ENCODE measurements around the gene CDC42BPA.

The CDC42BPA gene

GRCh38 chr1:227155004-227155403 lies 163.3 kb downstream of the CDC42BPA start:
- Histone ChIP-seq H3K27me3 (ENCODE audit: insufficient read depth, low read length, poor library complexity) (peaks cover 10% of the 10 kb centered on the region), H3K79me2 (ENCODE audit: insufficient read depth, low read length) (no peaks in the 10 kb centered on the region), H2AFZ (ENCODE audit: low read depth, low read length) (no peak overlapping the region), H3K9ac (ENCODE audit: low read depth, low read length) (no peak overlapping the region), H3K4me2 (ENCODE audit: insufficient read depth, low read length) (no peak overlapping the region), H3K27ac (ENCODE audit: low read length) (no peak overlapping the region), H3K9me3 (ENCODE audit: insufficient read depth, low read length, severe bottlenecking) (no peaks in the 10 kb centered on the region), H4K20me1 (ENCODE audit: insufficient read depth, low read length) (no peaks in the 10 kb centered on the region), H3K4me3 (ENCODE audit: low read depth in 1 of 2, low read length in 2 of 2) (no peak overlapping the region), H3K36me3 (ENCODE audit: insufficient read depth, low read length) (no peaks in the 10 kb centered on the region), H3K4me1 (ENCODE audit: insufficient read depth, low read length) (no peaks in the 10 kb centered on the region)
- no peak for DNase-seq
- TF ChIP-seq CTCF (IDR thresholded peaks at IDR 0.05; ENCODE audit: borderline replicate concordance, extremely low read depth, low read length, poor library complexity, severe bottlenecking), result no peak
- no peak for TF ChIP-seq EZH2 (IDR thresholded peaks at IDR 0.05; ENCODE audit: borderline replicate concordance, low read depth, low read length, severe bottlenecking)
- ATAC-seq (ENCODE audit: insufficient read depth, low read depth), result no peak

- H3K27me3 ChIP-seq (ENCODE audit: insufficient read depth, low read length, poor library complexity), result peaks cover 10% of the 10 kb centered on the region
- H3K4me1 ChIP-seq (ENCODE audit: insufficient read depth, low read length), result no peaks in the 10 kb centered on the region
- DNase-seq (no peak), ATAC-seq (ENCODE audit: insufficient read depth, low read depth) (no peak)
- no peaks in the 10 kb centered on the region for H3K36me3 ChIP-seq (ENCODE audit: insufficient read depth, low read length)
- no peak for TF ChIP-seq CTCF (IDR thresholded peaks at IDR 0.05; ENCODE audit: borderline replicate concordance, extremely low read depth, low read length, poor library complexity, severe bottlenecking)
- TF ChIP-seq EZH2 (IDR thresholded peaks at IDR 0.05; ENCODE audit: borderline replicate concordance, low read depth, low read length, severe bottlenecking), result no peak
- H3K9me3 ChIP-seq (ENCODE audit: insufficient read depth, low read length, severe bottlenecking), result no peaks in the 10 kb centered on the region
- no peaks in the 10 kb centered on the region for H3K79me2 ChIP-seq (ENCODE audit: insufficient read depth, low read length)
- H3K4me3 ChIP-seq (ENCODE audit: low read depth in 1 of 2, low read length in 2 of 2), result no peak overlapping the region
- no peak overlapping the region for H3K4me2 ChIP-seq (ENCODE audit: insufficient read depth, low read length)
- no peaks in the 10 kb centered on the region for H4K20me1 ChIP-seq (ENCODE audit: insufficient read depth, low read length)
- H3K27ac ChIP-seq (ENCODE audit: low read length), result no peak overlapping the region
- no peak overlapping the region for H3K9ac ChIP-seq (ENCODE audit: low read depth, low read length)
- no peak overlapping the region for H2AFZ ChIP-seq (ENCODE audit: low read depth, low read length)
These were observed 165.8 kb downstream of the CDC42BPA start for GRCh38 chr1:227152525-227152924.

GRCh38 chr1:227140376-227140775 lies 177.9 kb downstream of the CDC42BPA start:
- Histone ChIP-seq H4K20me1 (ENCODE audit: insufficient read depth, low read length) (no peaks in the 10 kb centered on the region), H3K4me1 (ENCODE audit: insufficient read depth, low read length) (no peaks in the 10 kb centered on the region), H3K4me3 (ENCODE audit: low read depth in 1 of 2, low read length in 2 of 2) (no peak overlapping the region), H3K79me2 (ENCODE audit: insufficient read depth, low read length) (no peaks in the 10 kb centered on the region), H2AFZ (ENCODE audit: low read depth, low read length) (no peak overlapping the region), H3K27me3 (ENCODE audit: insufficient read depth, low read length, poor library complexity) (peaks cover 8% of the 10 kb centered on the region), H3K36me3 (ENCODE audit: insufficient read depth, low read length) (no peaks in the 10 kb centered on the region), H3K4me2 (ENCODE audit: insufficient read depth, low read length) (no peak overlapping the region), H3K9ac (ENCODE audit: low read depth, low read length) (no peak overlapping the region), H3K9me3 (ENCODE audit: insufficient read depth, low read length, severe bottlenecking) (no peaks in the 10 kb centered on the region), H3K27ac (ENCODE audit: low read length) (no peak overlapping the region)
- no peak for ATAC-seq (ENCODE audit: insufficient read depth, low read depth)
- no peak for TF ChIP-seq CTCF (IDR thresholded peaks at IDR 0.05; ENCODE audit: borderline replicate concordance, extremely low read depth, low read length, poor library complexity, severe bottlenecking)
- no peak for TF ChIP-seq EZH2 (IDR thresholded peaks at IDR 0.05; ENCODE audit: borderline replicate concordance, low read depth, low read length, severe bottlenecking)
- no peak for DNase-seq
